Measurements from ENCODE around the gene IL1R1. TPM values are rescaled to one million over a fixed set of nuclear protein-coding genes. Genes with fewer than 3 reads are reported as not detected.

Gene IL1R1
- total RNA-seq, 1 donor from 2014 or later, result 1.0 TPM

GRCh38 chr2:102117472-102117858 is 25.1 kb upstream of the IL1R1 start:
- H3K9me3 Mint-ChIP-seq (ENCODE audit: unreplicated experiment), result no peaks in the 10 kb centered on the region
- peaks cover 6% of the 10 kb centered on the region for H3K27me3 Mint-ChIP-seq (ENCODE audit: unreplicated experiment)
- no peak for TF ChIP-seq CTCF (IDR thresholded peaks at IDR 0.05; ENCODE audit: unreplicated experiment)
- DNase-seq (ENCODE audit: low spot score), result no peak
- peaks cover 7% of the 10 kb centered on the region for H3K4me1 Mint-ChIP-seq (ENCODE audit: unreplicated experiment)
- H3K36me3 Mint-ChIP-seq (ENCODE audit: low read depth, unreplicated experiment), result no peaks in the 10 kb centered on the region
- H3K27ac Mint-ChIP-seq (ENCODE audit: unreplicated experiment), result no peak overlapping the region
- no peak overlapping the region for H3K4me3 Mint-ChIP-seq (ENCODE audit: unreplicated experiment)

GRCh38 chr2:102119255-102119654 is 23.3 kb upstream of the IL1R1 start:
- H3K27ac Mint-ChIP-seq (ENCODE audit: unreplicated experiment), result no peak overlapping the region
- H3K36me3 Mint-ChIP-seq (ENCODE audit: low read depth, unreplicated experiment), result no peaks in the 10 kb centered on the region
- TF ChIP-seq CTCF (IDR thresholded peaks at IDR 0.05; ENCODE audit: unreplicated experiment), result no peak
- H3K4me1 Mint-ChIP-seq (ENCODE audit: unreplicated experiment), result peaks cover 7% of the 10 kb centered on the region
- DNase-seq (ENCODE audit: low spot score), result no peak
- H3K27me3 Mint-ChIP-seq (ENCODE audit: unreplicated experiment), result peaks cover 6% of the 10 kb centered on the region
- H3K9me3 Mint-ChIP-seq (ENCODE audit: unreplicated experiment), result no peaks in the 10 kb centered on the region
- H3K4me3 Mint-ChIP-seq (ENCODE audit: unreplicated experiment), result no peak overlapping the region

- H3K27ac Mint-ChIP-seq (ENCODE audit: unreplicated experiment), result no peak overlapping the region
- TF ChIP-seq CTCF (IDR thresholded peaks at IDR 0.05; ENCODE audit: unreplicated experiment), result no peak
- no peaks in the 10 kb centered on the region for H3K9me3 Mint-ChIP-seq (ENCODE audit: unreplicated experiment)
- peaks cover 6% of the 10 kb centered on the region for H3K27me3 Mint-ChIP-seq (ENCODE audit: unreplicated experiment)
- no peak for DNase-seq (ENCODE audit: low spot score)
- H3K4me1 Mint-ChIP-seq (ENCODE audit: unreplicated experiment), result peaks cover 7% of the 10 kb centered on the region
- no peak overlapping the region for H3K4me3 Mint-ChIP-seq (ENCODE audit: unreplicated experiment)
- H3K36me3 Mint-ChIP-seq (ENCODE audit: low read depth, unreplicated experiment), result no peaks in the 10 kb centered on the region
These were observed 22.3 kb upstream of the IL1R1 start for GRCh38 chr2:102120261-102120660.

- H3K36me3 Mint-ChIP-seq (ENCODE audit: low read depth, unreplicated experiment), result no peaks in the 10 kb centered on the region
- H3K4me3 Mint-ChIP-seq (ENCODE audit: unreplicated experiment), result no peak overlapping the region
- H3K4me1 Mint-ChIP-seq (ENCODE audit: unreplicated experiment), result peaks cover 7% of the 10 kb centered on the region
- no peak for TF ChIP-seq CTCF (IDR thresholded peaks at IDR 0.05; ENCODE audit: unreplicated experiment)
- DNase-seq (ENCODE audit: low spot score), result no peak
- peaks cover 6% of the 10 kb centered on the region for H3K27me3 Mint-ChIP-seq (ENCODE audit: unreplicated experiment)
- H3K27ac Mint-ChIP-seq (ENCODE audit: unreplicated experiment), result no peak overlapping the region
- no peaks in the 10 kb centered on the region for H3K9me3 Mint-ChIP-seq (ENCODE audit: unreplicated experiment)
These were observed 21.8 kb upstream of the IL1R1 start for GRCh38 chr2:102120701-102121159.

- TF ChIP-seq CTCF (IDR thresholded peaks at IDR 0.05; ENCODE audit: unreplicated experiment), result no peak
- Mint-ChIP-seq H3K4me3 (ENCODE audit: unreplicated experiment) (no peak overlapping the region), H3K27me3 (ENCODE audit: unreplicated experiment) (peaks cover 6% of the 10 kb centered on the region), H3K27ac (ENCODE audit: unreplicated experiment) (no peak overlapping the region), H3K4me1 (ENCODE audit: unreplicated experiment) (no peaks in the 10 kb centered on the region), H3K9me3 (ENCODE audit: unreplicated experiment) (no peaks in the 10 kb centered on the region), H3K36me3 (ENCODE audit: low read depth, unreplicated experiment) (no peaks in the 10 kb centered on the region)
- DNase-seq (ENCODE audit: low spot score), result no peak
These were observed 20.4 kb upstream of the IL1R1 start for GRCh38 chr2:102122115-102122514.
